ENCODE data around the gene OSBPL9.

GRCh38 chr1:51667561-51667960 lies 50.7 kb downstream of the OSBPL9 start:
- no peak for TF ChIP-seq MAX (IDR thresholded peaks at IDR 0.05)
- TF ChIP-seq CTCF (IDR thresholded peaks at IDR 0.05 in 2 of 3, conservative IDR thresholded peaks at IDR 0.05 in 1 of 3; ENCODE audit: borderline replicate concordance in 1 of 3, insufficient read depth in 1 of 3, low read depth in 2 of 3, low read length in 2 of 3): no peak
- no peak for TF ChIP-seq CEBPB (IDR thresholded peaks at IDR 0.05; ENCODE audit: low read depth)
- no peak for TF ChIP-seq ZBTB33 (IDR thresholded peaks at IDR 0.05; ENCODE audit: extremely low read depth, insufficient replicate concordance, low read length)
